Ovary (tissue), 3 donors: ENCODE results near the gene ARID3C.

Experiments
- POLR2A ChIP-seq: fragments of 450-650 bp; IDR thresholded peaks from one replicate; pipeline ENCODE4 v1.6.1; 2017; ENCODE audit warnings: antibody characterized with exemption, mild to moderate bottlenecking, moderate library complexity
- TF ChIP-seq, protein P1 (sequence below), 3 donors: fragments of 450-650 bp in 2 of 3; fragments of 200-600 bp in 1 of 3; IDR thresholded peaks; one replicate each; pipeline versions ENCODE4 v1.5.1 to v1.8.0; 2016 to 2022; ENCODE audit warnings: antibody characterized with exemption in 3 of 3, mild to moderate bottlenecking in 1 of 3
- donor health status: DM: no; HTN: no; CAD: no.

DNA sequence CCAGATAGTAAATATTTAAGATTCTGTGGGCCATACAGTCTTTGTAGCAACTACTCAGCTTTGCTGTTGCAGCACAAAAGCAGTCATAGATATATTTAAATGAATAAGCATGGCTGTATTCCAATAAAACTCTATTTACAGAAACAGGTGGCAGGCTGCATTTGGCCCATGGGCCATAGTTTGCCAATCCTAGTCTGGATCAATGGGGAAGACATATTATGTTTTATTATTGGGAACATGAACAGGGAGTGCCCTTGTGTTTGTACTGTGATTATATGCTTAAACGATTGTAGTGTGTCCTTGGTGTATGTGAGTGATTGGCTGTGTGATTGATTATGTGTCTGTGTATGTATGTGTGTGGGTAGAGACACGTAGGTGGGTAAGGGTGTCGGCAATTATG lies 45.6 kb upstream of the ARID3C start:
- TF ChIP-seq POLR2A, result no peak
- TF ChIP-seq, protein P1, sequence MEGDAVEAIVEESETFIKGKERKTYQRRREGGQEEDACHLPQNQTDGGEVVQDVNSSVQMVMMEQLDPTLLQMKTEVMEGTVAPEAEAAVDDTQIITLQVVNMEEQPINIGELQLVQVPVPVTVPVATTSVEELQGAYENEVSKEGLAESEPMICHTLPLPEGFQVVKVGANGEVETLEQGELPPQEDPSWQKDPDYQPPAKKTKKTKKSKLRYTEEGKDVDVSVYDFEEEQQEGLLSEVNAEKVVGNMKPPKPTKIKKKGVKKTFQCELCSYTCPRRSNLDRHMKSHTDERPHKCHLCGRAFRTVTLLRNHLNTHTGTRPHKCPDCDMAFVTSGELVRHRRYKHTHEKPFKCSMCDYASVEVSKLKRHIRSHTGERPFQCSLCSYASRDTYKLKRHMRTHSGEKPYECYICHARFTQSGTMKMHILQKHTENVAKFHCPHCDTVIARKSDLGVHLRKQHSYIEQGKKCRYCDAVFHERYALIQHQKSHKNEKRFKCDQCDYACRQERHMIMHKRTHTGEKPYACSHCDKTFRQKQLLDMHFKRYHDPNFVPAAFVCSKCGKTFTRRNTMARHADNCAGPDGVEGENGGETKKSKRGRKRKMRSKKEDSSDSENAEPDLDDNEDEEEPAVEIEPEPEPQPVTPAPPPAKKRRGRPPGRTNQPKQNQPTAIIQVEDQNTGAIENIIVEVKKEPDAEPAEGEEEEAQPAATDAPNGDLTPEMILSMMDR (IDR thresholded peaks at IDR 0.05), result no peak
